Psoas muscle (tissue), 8 donors: ENCODE results near the gene INAFM1. TPM values are rescaled to one million over a fixed set of nuclear protein-coding genes. Genes with fewer than 3 reads are reported as not detected.
A peak's percentile ranks its signal among the peaks of the same experiment; 100 is the strongest.

Experiments
- ATAC-seq, 4 donors: fragments of 200-7000 bp; cut with Tn5 transposase; one replicate each; pipeline ENCODE4 v1.9.1; 2020; ENCODE audit warnings: moderate library complexity in 3 of 4, mild to moderate bottlenecking in 2 of 4
- DNase-seq, 2 donors: peaks; one replicate each; pipeline ENCODE4 v3.0.0-alpha.2; 2020
- H3K27ac ChIP-seq: fragments of 200-600 bp; one replicate; pipeline ENCODE4 v1.8.0; 2022
- H3K27me3 ChIP-seq, 3 donors: fragments of 200-600 bp in 1 of 3; one replicate each; pipeline versions ENCODE4 v1.6.1 to v1.8.0; 2013 to 2022; ENCODE audit warnings: low read length in 2 of 3, mild to moderate bottlenecking in 2 of 3, moderate library complexity in 1 of 3; ENCODE audit not compliant: insufficient read depth in 3 of 3
- H3K36me3 ChIP-seq, 2 donors: fragments of 200-600 bp in 1 of 2; one replicate each; pipeline versions ENCODE4 v1.6.1 to v1.8.0; 2013 to 2022; ENCODE audit warnings: low read depth in 1 of 2, mild to moderate bottlenecking in 1 of 2, moderate library complexity in 1 of 2; ENCODE audit not compliant: insufficient read depth in 1 of 2
- H3K4me1 ChIP-seq: fragments of 200-600 bp; one replicate; pipeline ENCODE4 v1.8.0; 2022
- H3K4me3 ChIP-seq: fragments of 200-600 bp; one replicate; pipeline ENCODE4 v1.8.0; 2022; ENCODE audit warnings: mild to moderate bottlenecking
- H3K9me3 ChIP-seq: fragments of 200-600 bp; one replicate; pipeline ENCODE4 v1.8.0; 2022
- WGBS, 3 donors: extraction: QIAGEN DNeasy Blood & Tissue Kit; methylation state at CpG; one replicate each; pipeline versions ENCODE4 v1.1.6 to v1.1.7; 2013; 5-methylcytosine and 5-hydroxymethylcytosine counted together
- intact Hi-C, 2 donors: fragments of 100-400 bp; cut with DNase I; formaldehyde crosslinking; loops; one replicate each; pipeline versions ENCODE4 v1.11.0 to v1.14.2; 2022
- long read RNA-seq, 2 donors: library from polyadenylated mRNA; unstranded; transcript quantifications; one replicate each; pipeline ENCODE4 v2.0.0, GENCODE V29; 2021
- polyA plus RNA-seq, 3 donors: library from polyadenylated mRNA; stranded (reverse); fragments of 200-250 nt; gene quantifications; one replicate each; pipeline ENCODE4 v1.2.3, GENCODE V29; 2013
- total RNA-seq, 4 donors: library from RNA; stranded (reverse); fragmentation: NEBNext Ultra II Directional in 2 of 4; extraction: Animal tissue kit (Norgen Biotek cat#: 25700) in 2 of 4; gene quantifications; one replicate each; pipeline versions ENCODE4 v1.2.1 to v1.2.4, GENCODE V29; 2021 to 2023
- TF ChIP-seq, protein P1 (sequence below): fragments of 200-600 bp; IDR thresholded peaks from one replicate; pipeline ENCODE4 v1.8.0; 2022; ENCODE audit warnings: antibody characterized with exemption
- donor health status: healthy with polysubstance abuse.
- donor health status: DM: no; HTN: no; CAD: no; lungs with moderate emphysema.
- donor health status: Bipolar disorder and iron deficiency.
- donor health status: healthy.
- donor health status: DM: yes; HTN: yes; CAD: no.
- donor health status: DM: no; HTN: no; CAD: no.
- donor health status: DM: no; HTN: no; CAD: no.
- donor health status: DM: yes; HTN: yes; CAD: no.

Gene INAFM1
- 10 to 100 TPM; 13.6 to 18.9 (median 15.8) TPM for total RNA-seq
- polyA plus RNA-seq, result 10 to 100 TPM in 1 of 3 donors, 1 to 10 TPM in 2; 3.6 to 21.2 (median 9.9) TPM
- long read RNA-seq, donor 1, partial matches to known transcripts, result 0 of 5 reads
- long read RNA-seq, donor 1, other reads (novel, unspliced or antisense), result 1 of 5 reads
- long read RNA-seq, donor 2, transcript INAFM1-201 (1 exons, 1,255 nt), result major isoform, 6 of 7 reads
- long read RNA-seq, donor 2, partial matches to known transcripts, result 0 of 7 reads
- long read RNA-seq, donor 2, other reads (novel, unspliced or antisense), result 1 of 7 reads

- Histone ChIP-seq H3K4me3 (peak within 1 kb of the TSS; percentile 62), H3K4me1 (peaks cover 8% of the 10 kb centered on the region), H3K27me3 (no peaks in the 10 kb centered on the region), H3K36me3 (peaks cover 12 to 34% of the 10 kb centered on the region in 2 donors), H3K27ac (peak within 1 kb of the TSS; percentile 85), H3K9me3 (no peaks in the 10 kb centered on the region)
- DNase-seq (peak; percentile 97 to 98), ATAC-seq (peak; percentile 82 to 91 (median 86))
- WGBS, 3 donors, result 2% methylated on average over 42 to 71 of the region's 72 CpGs
- TF ChIP-seq, protein P1, sequence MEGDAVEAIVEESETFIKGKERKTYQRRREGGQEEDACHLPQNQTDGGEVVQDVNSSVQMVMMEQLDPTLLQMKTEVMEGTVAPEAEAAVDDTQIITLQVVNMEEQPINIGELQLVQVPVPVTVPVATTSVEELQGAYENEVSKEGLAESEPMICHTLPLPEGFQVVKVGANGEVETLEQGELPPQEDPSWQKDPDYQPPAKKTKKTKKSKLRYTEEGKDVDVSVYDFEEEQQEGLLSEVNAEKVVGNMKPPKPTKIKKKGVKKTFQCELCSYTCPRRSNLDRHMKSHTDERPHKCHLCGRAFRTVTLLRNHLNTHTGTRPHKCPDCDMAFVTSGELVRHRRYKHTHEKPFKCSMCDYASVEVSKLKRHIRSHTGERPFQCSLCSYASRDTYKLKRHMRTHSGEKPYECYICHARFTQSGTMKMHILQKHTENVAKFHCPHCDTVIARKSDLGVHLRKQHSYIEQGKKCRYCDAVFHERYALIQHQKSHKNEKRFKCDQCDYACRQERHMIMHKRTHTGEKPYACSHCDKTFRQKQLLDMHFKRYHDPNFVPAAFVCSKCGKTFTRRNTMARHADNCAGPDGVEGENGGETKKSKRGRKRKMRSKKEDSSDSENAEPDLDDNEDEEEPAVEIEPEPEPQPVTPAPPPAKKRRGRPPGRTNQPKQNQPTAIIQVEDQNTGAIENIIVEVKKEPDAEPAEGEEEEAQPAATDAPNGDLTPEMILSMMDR, result no peak
- intact Hi-C loops, result loop anchor here in 1 of 2 donors (1.0 kb wide), 1 partner anchor 17 kb away; no protein-coding TSS in a partner anchor
Observed at GRCh38 chr19:47274071-47274890, at the start of gene INAFM1. Gene INAFM1, plus strand, starts transcription at chr19:47274885. Its CDS starts 35 bp downstream, at chr19:47274920.

GRCh38 chr19:47225746-47226425 is 48.8 kb upstream of the INAFM1 start:
- 3 to 5% (median 3%) methylated on average over 42 to 59 of the region's 59 CpGs for WGBS, 3 donors
- peak; percentile 69 to 79 (median 76) for ATAC-seq
- H3K4me1 ChIP-seq, result peaks cover 15% of the 10 kb centered on the region

DNA sequence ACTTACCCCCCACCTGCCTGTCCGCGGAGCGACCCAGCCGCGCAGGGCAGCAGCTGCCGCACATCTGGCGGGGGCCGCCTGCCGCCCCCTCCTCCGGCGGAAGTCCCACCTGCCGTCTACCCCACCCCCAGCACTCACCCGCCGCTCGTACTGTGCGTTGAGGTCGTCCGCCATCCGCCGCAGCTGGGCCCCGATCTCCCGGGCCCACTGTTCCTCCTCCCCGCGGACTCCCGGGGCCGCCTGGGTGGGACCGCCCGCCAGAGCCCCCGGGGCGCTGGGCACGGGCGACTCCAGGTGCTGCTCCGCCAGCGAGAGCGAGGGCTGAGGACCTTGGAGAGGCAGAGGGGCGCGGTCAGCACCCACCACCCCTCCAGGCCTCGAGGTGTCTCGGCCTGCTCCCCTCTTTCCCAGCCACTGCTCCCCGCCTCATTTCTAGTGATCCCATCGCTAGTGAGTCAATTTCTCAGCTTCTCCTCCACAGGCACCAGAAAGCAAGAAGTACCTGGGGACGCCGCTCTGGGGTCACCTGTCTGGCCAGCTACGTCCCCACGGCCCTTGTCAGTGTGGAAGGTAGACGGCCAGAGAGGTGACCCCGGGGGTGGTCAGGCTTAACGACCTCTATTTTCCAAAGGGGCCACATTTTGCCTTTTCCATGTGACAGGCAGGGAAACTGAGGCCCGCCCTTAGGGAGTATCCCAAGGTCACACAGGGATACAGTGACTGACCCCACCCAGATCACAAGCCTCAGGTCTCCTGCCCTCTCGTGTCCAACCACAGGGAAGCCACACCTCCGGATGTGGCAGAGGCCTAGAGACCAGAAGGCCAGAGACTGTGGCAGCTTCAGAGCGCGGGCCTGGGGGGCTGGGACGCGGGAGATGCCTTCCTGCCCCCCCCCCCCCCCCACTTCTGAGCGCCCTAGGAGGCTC is 48.0 kb upstream of the INAFM1 start:
- DNase-seq, result peak; percentile 88 to 92
- Histone ChIP-seq H3K36me3 (peaks cover 0 to 38% of the 10 kb centered on the region in 2 donors), H3K4me1 (peaks cover 15% of the 10 kb centered on the region), H3K27me3 (no peaks in the 10 kb centered on the region), H3K27ac (peak overlapping the region; percentile 100), H3K9me3 (no peaks in the 10 kb centered on the region), H3K4me3 (peak overlapping the region; percentile 99)
- 2 to 3% (median 2%) methylated on average over 41 to 56 of the region's 56 CpGs for WGBS, 3 donors
- TF ChIP-seq, protein P1, result no peak
- ATAC-seq, result peak; percentile 62 to 77 (median 74)
- intact Hi-C loops, result no loop called here

More at GRCh38 chr19:47225746-47226425, 48.8 kb upstream of the INAFM1 start:
- intact Hi-C loops, result no loop called here
- Histone ChIP-seq H3K4me3 (peak overlapping the region; percentile 99), H3K27ac (peak overlapping the region; percentile 100), H3K27me3 (no peaks in the 10 kb centered on the region), H3K36me3 (peaks cover 0 to 46% of the 10 kb centered on the region in 2 donors), H3K9me3 (no peaks in the 10 kb centered on the region)
- TF ChIP-seq, protein P1, result peak; percentile 54
- peak; percentile 89 to 95 for DNase-seq
